HG03066 (cell line): ENCODE data around the gene CR1.
"Not testable (repeated sequence)": the region's sequence is repeated elsewhere in the genome, so short reads cannot be mapped to it uniquely, and the experiment has no call there.

Source experiments
- ATAC-seq: cut with Tn5 transposase; IDR thresholded peaks from one replicate; pipeline ENCODE4 v1.9.1; 2021; ENCODE audit warnings: low read depth; ENCODE audit not compliant: unreplicated experiment

Gene CR1

GRCh38 chr1:207502726-207503125 lies 6.8 kb downstream of the CR1 start:
- no peak for ATAC-seq

- ATAC-seq: no peak
Measured at GRCh38 chr1:207503950-207504349, 8.0 kb downstream of the CR1 start.

- ATAC-seq: no peak
Measured at GRCh38 chr1:207504438-207504837, 8.5 kb downstream of the CR1 start.

GRCh38 chr1:207510444-207510843 lies 14.5 kb downstream of the CR1 start:
- ATAC-seq: no peak

- no peak for ATAC-seq
Measured at GRCh38 chr1:207514890-207515289, 18.9 kb downstream of the CR1 start.

GRCh38 chr1:207516729-207517128 lies 20.8 kb downstream of the CR1 start:
- no peak for ATAC-seq

GRCh38 chr1:207518608-207519236 lies 22.8 kb downstream of the CR1 start:
- no peak for ATAC-seq

- ATAC-seq: no peak
Measured at GRCh38 chr1:207519505-207520399, 23.8 kb downstream of the CR1 start.

GRCh38 chr1:207520400-207521345 lies 24.7 kb downstream of the CR1 start:
- not testable (repeated sequence) for ATAC-seq

GRCh38 chr1:207525239-207525638 lies 29.3 kb downstream of the CR1 start:
- not testable (repeated sequence) for ATAC-seq

GRCh38 chr1:207528401-207528800 lies 32.4 kb downstream of the CR1 start:
- ATAC-seq: not testable (repeated sequence)

- not testable (repeated sequence) for ATAC-seq
Measured at GRCh38 chr1:207536263-207536662, 40.3 kb downstream of the CR1 start.

- not testable (repeated sequence) for ATAC-seq
Measured at GRCh38 chr1:207546677-207547357, 50.9 kb downstream of the CR1 start.

- ATAC-seq: not testable (repeated sequence)
Measured at GRCh38 chr1:207554823-207555222, 58.9 kb downstream of the CR1 start.

GRCh38 chr1:207565546-207566468 lies 69.8 kb downstream of the CR1 start:
- ATAC-seq: no peak

- ATAC-seq: not testable (repeated sequence)
Measured at GRCh38 chr1:207571926-207572325, 76.0 kb downstream of the CR1 start.

- ATAC-seq: not testable (repeated sequence)
Measured at GRCh38 chr1:207573074-207573473, 77.1 kb downstream of the CR1 start.

- not testable (repeated sequence) for ATAC-seq
Measured at GRCh38 chr1:207575381-207575780, 79.4 kb downstream of the CR1 start.

- ATAC-seq: no peak
Measured at GRCh38 chr1:207578796-207579435, 83.0 kb downstream of the CR1 start.
